GM21576 (cell line): ENCODE results near the gene SP140L.
"Not testable (repeated sequence)": the region's sequence is repeated elsewhere in the genome, so short reads cannot be mapped to it uniquely, and the experiment has no call there.

Experiments
- ATAC-seq: cut with Tn5 transposase; IDR thresholded peaks from one replicate; pipeline ENCODE4 v1.9.1; 2021; ENCODE audit warnings: mild to moderate bottlenecking, moderate library complexity; ENCODE audit not compliant: unreplicated experiment

SP140L gene

GRCh38 chr2:230362030-230362691, 35.2 kb downstream of the SP140L start:
- no peak for ATAC-seq

GRCh38 chr2:230382108-230382507, 55.1 kb downstream of the SP140L start:
- no peak for ATAC-seq

- no peak for ATAC-seq
Measured at GRCh38 chr2:230383453-230383852, 56.5 kb downstream of the SP140L start.

- no peak for ATAC-seq
Measured at GRCh38 chr2:230384986-230385385, 58.0 kb downstream of the SP140L start.

- no peak for ATAC-seq
Measured at GRCh38 chr2:230394301-230394700, 67.3 kb downstream of the SP140L start.

- not testable (repeated sequence) for ATAC-seq
Measured at GRCh38 chr2:230398698-230399097, 71.7 kb downstream of the SP140L start.

GRCh38 chr2:230400041-230400440, 73.0 kb downstream of the SP140L start:
- no peak for ATAC-seq

GRCh38 chr2:230400454-230400853, 73.5 kb downstream of the SP140L start:
- no peak for ATAC-seq

- not testable (repeated sequence) for ATAC-seq
Measured at GRCh38 chr2:230401026-230401425, 74.0 kb downstream of the SP140L start.

GRCh38 chr2:230403746-230404145, 76.8 kb downstream of the SP140L start:
- no peak for ATAC-seq

GRCh38 chr2:230405824-230406223, 78.8 kb downstream of the SP140L start:
- ATAC-seq, result no peak

GRCh38 chr2:230408244-230408842, 81.3 kb downstream of the SP140L start:
- no peak for ATAC-seq

GRCh38 chr2:230409316-230409715, 82.3 kb downstream of the SP140L start:
- ATAC-seq, result not testable (repeated sequence)

GRCh38 chr2:230410263-230410662, 83.3 kb downstream of the SP140L start:
- no peak for ATAC-seq

- ATAC-seq, result no peak
Measured at GRCh38 chr2:230410861-230411569, 84.0 kb downstream of the SP140L start.

GRCh38 chr2:230411570-230412370, 84.8 kb downstream of the SP140L start:
- peak; percentile 40 for ATAC-seq

- no peak for ATAC-seq
Measured at GRCh38 chr2:230412371-230412711, 85.3 kb downstream of the SP140L start.

GRCh38 chr2:230412846-230413245, 85.9 kb downstream of the SP140L start:
- ATAC-seq, result no peak

- ATAC-seq, result no peak
Measured at GRCh38 chr2:230413479-230413878, 86.5 kb downstream of the SP140L start.

- no peak for ATAC-seq
Measured at GRCh38 chr2:230414302-230414701, 87.3 kb downstream of the SP140L start.

GRCh38 chr2:230416061-230416721, 89.2 kb downstream of the SP140L start, which contains the start of gene SP100:
SP100 (plus strand) TSS chr2:230416201; CDS start chr2:230416297, 96 bp downstream.
- ATAC-seq, result peak; percentile 81
